Renal pelvis (tissue), 3 donors: Measurements from ENCODE around the gene MRC2. TPM values are rescaled to one million over a fixed set of nuclear protein-coding genes. Genes with fewer than 3 reads are reported as not detected.

Experiments
- polyA plus RNA-seq, 3 donors: library from polyadenylated mRNA; unstranded; fragments of 120-200 nt; gene quantifications; one replicate each; pipeline ENCODE4 v1.2.1, GENCODE V29; 2013; ENCODE audit not compliant: insufficient read length in 3 of 3

The MRC2 gene
- polyA plus RNA-seq, 3 donors = 57.8 to 80.6 (median 79.6) TPM

Other genes with a start within 250 kb of the MRC2 start
- gene EFCAB3, start 247.1 kb upstream of the MRC2 start, polyA plus RNA-seq = under 1 TPM in 2 of 3 donors, not detected in 1; 0.25 to 0.26 TPM
- gene METTL2A, start 203.8 kb upstream of the MRC2 start, polyA plus RNA-seq = 10 to 100 TPM; 19.5 to 26.9 (median 21.3) TPM
- 10 to 100 TPM; 59.0 to 72.3 (median 61.2) TPM for gene TLK2, start 148.8 kb upstream of the MRC2 start, polyA plus RNA-seq
- gene MARCHF10, start 180.6 kb downstream of the MRC2 start, polyA plus RNA-seq = 1 to 10 TPM; 1.1 to 1.5 (median 1.4) TPM